ENCODE results near the gene DCP1A.

DCP1A gene

GRCh38 chr3:53252096-53252946 is 95.0 kb downstream of the DCP1A start:
- in situ Hi-C loops (cut with HindIII; ENCODE audit: low pct_ligation_motif_present, low sequenced_read_pairs), result no loop called here
- TF ChIP-seq CTCF (IDR thresholded peaks at IDR 0.05; ENCODE audit: low read depth, low read length, missing control alignments), result no peak

GRCh38 chr3:53250881-53251605 is 96.3 kb downstream of the DCP1A start:
- in situ Hi-C loops (cut with HindIII; ENCODE audit: low pct_ligation_motif_present, low sequenced_read_pairs), result no loop called here
- Histone ChIP-seq H3K4me3 (ENCODE audit: low read depth, low read length) (no peak overlapping the region), H3K27me3 (replicated peaks) (no peaks in the 10 kb centered on the region), H3K36me3 (replicated peaks) (peaks cover 4% of the 10 kb centered on the region), H3K27ac (no peak overlapping the region)
- no peak for TF ChIP-seq CTCF (IDR thresholded peaks at IDR 0.05; ENCODE audit: low read depth, low read length, missing control alignments)
- DNase-seq, result no peak

More at GRCh38 chr3:53252096-53252946, 95.0 kb downstream of the DCP1A start:
- Histone ChIP-seq H3K36me3 (replicated peaks) (no peaks in the 10 kb centered on the region), H3K4me3 (ENCODE audit: low read depth, low read length) (peak overlapping the region; percentile 3), H3K27ac (no peak overlapping the region), H3K27me3 (replicated peaks) (no peaks in the 10 kb centered on the region)
- DNase-seq, result no peak

GRCh38 chr3:53250453-53250852 is 96.9 kb downstream of the DCP1A start:
- no peak for DNase-seq
- Histone ChIP-seq H3K27me3 (replicated peaks) (no peaks in the 10 kb centered on the region), H3K4me3 (ENCODE audit: low read depth, low read length) (no peak overlapping the region), H3K27ac (no peak overlapping the region), H3K36me3 (replicated peaks) (peaks cover 7% of the 10 kb centered on the region)
- in situ Hi-C loops (cut with HindIII; ENCODE audit: low pct_ligation_motif_present, low sequenced_read_pairs), result no loop called here
- no peak for TF ChIP-seq CTCF (IDR thresholded peaks at IDR 0.05; ENCODE audit: low read depth, low read length, missing control alignments)

- no peak for DNase-seq
- no peaks in the 10 kb centered on the region for H3K27me3 ChIP-seq (replicated peaks)
- H3K4me3 ChIP-seq (ENCODE audit: low read depth, low read length), result no peak overlapping the region
- in situ Hi-C loops (cut with HindIII; ENCODE audit: low pct_ligation_motif_present, low sequenced_read_pairs), result no loop called here
- peaks cover 10% of the 10 kb centered on the region for H3K36me3 ChIP-seq (replicated peaks)
- no peak overlapping the region for H3K27ac ChIP-seq
- TF ChIP-seq CTCF (IDR thresholded peaks at IDR 0.05; ENCODE audit: low read depth, low read length, missing control alignments), result no peak
Observed at GRCh38 chr3:53248161-53248560, 99.2 kb downstream of the DCP1A start.

- in situ Hi-C loops (cut with HindIII; ENCODE audit: low pct_ligation_motif_present, low sequenced_read_pairs), result no loop called here
- no peaks in the 10 kb centered on the region for H3K27me3 ChIP-seq (replicated peaks)
- peaks cover 10% of the 10 kb centered on the region for H3K36me3 ChIP-seq (replicated peaks)
- no peak for TF ChIP-seq CTCF (IDR thresholded peaks at IDR 0.05; ENCODE audit: low read depth, low read length, missing control alignments)
- H3K27ac ChIP-seq, result no peak overlapping the region
- no peak overlapping the region for H3K4me3 ChIP-seq (ENCODE audit: low read depth, low read length)
- DNase-seq, result no peak
Observed at GRCh38 chr3:53247619-53248018, 99.7 kb downstream of the DCP1A start.

Measured in brain microvascular endothelial cell (primary cell).